K562 (cell line): ENCODE results near the gene DRAXIN. TPM values are rescaled to one million over a fixed set of nuclear protein-coding genes. Genes with fewer than 3 reads are reported as not detected.

ENCODE experiments used
- DEAF1 ChIP-seq: fragments of 450-650 bp; formaldehyde crosslinking; IDR thresholded peaks from 2 replicates; pipeline ENCODE4 v1.4.0; 2020; ENCODE audit warnings: mild to moderate bottlenecking, moderate library complexity
- ELF2 ChIP-seq: fragments of 250-450 bp; sonication (Bioruptor Pico); IDR thresholded peaks from 2 replicates; pipeline ENCODE4 v1.5.0; 2021; ENCODE audit warnings: mild to moderate bottlenecking
- EP300 ChIP-seq: IDR thresholded peaks from 2 replicates; pipeline ENCODE4 v1.6.1; 2012; ENCODE audit warnings: low read length, improper control_type of control experiment
- NCOA1 ChIP-seq: fragments of 450-650 bp; IDR thresholded peaks from 2 replicates; pipeline ENCODE4 v1.6.1; 2016; ENCODE audit warnings: low read depth
- PHTF2 ChIP-seq: fragments of 250-450 bp; sonication (Bioruptor Pico); IDR thresholded peaks from 2 replicates; pipeline ENCODE4 v1.5.0; 2021; ENCODE audit warnings: mild to moderate bottlenecking
- TBL1XR1 ChIP-seq, 2 experiments: IDR thresholded peaks; 2 replicates each; pipeline ENCODE4 v1.6.1; 2012; ENCODE audit warnings: improper control_type of control experiment in 2 of 2, low read length in 2 of 2, mild to moderate bottlenecking in 1 of 2
- ZC3H8 ChIP-seq: fragments of 450-650 bp; IDR thresholded peaks from 2 replicates; pipeline ENCODE4 v1.6.1; 2017
- ZFP30 ChIP-seq: fragments of 250-450 bp; sonication (Bioruptor Pico); IDR thresholded peaks from 2 replicates; pipeline ENCODE4 v1.8.0; 2022; ENCODE audit warnings: moderate library complexity, mild to moderate bottlenecking, inconsistent platforms, borderline replicate concordance
- ZFX ChIP-seq: sonication (generic); formaldehyde crosslinking; IDR thresholded peaks from 2 replicates; pipeline ENCODE4 v1.8.0; 2022; ENCODE audit warnings: mild to moderate bottlenecking, missing genetic modification reagents, moderate library complexity
- ZNF12 ChIP-seq: sonication (generic); formaldehyde crosslinking; IDR thresholded peaks from 2 replicates; pipeline ENCODE4 v1.4.0; 2020; ENCODE audit warnings: mild to moderate bottlenecking, missing genetic modification reagents
- ZNF197 ChIP-seq: fragments of 200-800 bp; sonication (Bioruptor generic); IDR thresholded peaks from 2 replicates; pipeline ENCODE4 v1.6.1; 2016; ENCODE audit warnings: low read depth, missing genetic modification characterization, missing compliant biosample characterization
- ZNF830 ChIP-seq: fragments of 250-450 bp; sonication (Bioruptor Pico); IDR thresholded peaks from 2 replicates; pipeline ENCODE4 v1.5.0; 2021; ENCODE audit warnings: mild to moderate bottlenecking
- polyA plus RNA-seq, 8 experiments: library from polyadenylated mRNA; depleted of rRNA in 4 of 8; stranded (reverse) in 5 of 8; unstranded in 3 of 8; fragments of >200 nt; fragmentation: Nextera tagmentation in 2 of 8; fragmentation: Illumina TruSeq in 1 of 8; extraction: Ambion mirVana in 2 of 8; extraction: Trizol in 1 of 8; gene quantifications; 2 replicates each; pipeline versions ENCODE4 v1.2.1 to v1.2.3, GENCODE V29; 2011 to 2014; ENCODE audit warnings: inconsistent platforms in 1 of 8, missing spikeins in 1 of 8
- total RNA-seq, 7 experiments: library from RNA; depleted of rRNA in 6 of 7; stranded (reverse); fragments of >200 nt in 6 of 7; fragmentation: Illumina TruSeq in 2 of 7; extraction: Trizol in 2 of 7; gene quantifications; 2 replicates each; pipeline versions ENCODE4 v1.2.1 to v1.2.3, GENCODE V29; 2011 to 2021; ENCODE audit warnings: low replicate concordance in 1 of 7
- TF ChIP-seq, protein P1 (sequence below): fragments of 450-650 bp; formaldehyde crosslinking; IDR thresholded peaks from 2 replicates; pipeline ENCODE4 v1.4.0; 2020; ENCODE audit warnings: mild to moderate bottlenecking, moderate library complexity
- TF ChIP-seq, protein P2 (sequence below), 2 experiments: IDR thresholded peaks; 2 replicates each; pipeline ENCODE4 v1.6.1; 2012; ENCODE audit warnings: improper control_type of control experiment in 2 of 2, low read depth in 2 of 2, low read length in 2 of 2, borderline replicate concordance in 1 of 2

Gene DRAXIN
- total and polyA plus RNA-seq, 9 of the 15 experiments (the other 6 are each of a cell fraction or from before 2014, with no cell fraction given), result 0.01 to 0.04 (median 0.01) TPM; not detected in 6

- no peak for TF ChIP-seq ZNF197
- TF ChIP-seq ZC3H8, result no peak
- TF ChIP-seq, protein P1, sequence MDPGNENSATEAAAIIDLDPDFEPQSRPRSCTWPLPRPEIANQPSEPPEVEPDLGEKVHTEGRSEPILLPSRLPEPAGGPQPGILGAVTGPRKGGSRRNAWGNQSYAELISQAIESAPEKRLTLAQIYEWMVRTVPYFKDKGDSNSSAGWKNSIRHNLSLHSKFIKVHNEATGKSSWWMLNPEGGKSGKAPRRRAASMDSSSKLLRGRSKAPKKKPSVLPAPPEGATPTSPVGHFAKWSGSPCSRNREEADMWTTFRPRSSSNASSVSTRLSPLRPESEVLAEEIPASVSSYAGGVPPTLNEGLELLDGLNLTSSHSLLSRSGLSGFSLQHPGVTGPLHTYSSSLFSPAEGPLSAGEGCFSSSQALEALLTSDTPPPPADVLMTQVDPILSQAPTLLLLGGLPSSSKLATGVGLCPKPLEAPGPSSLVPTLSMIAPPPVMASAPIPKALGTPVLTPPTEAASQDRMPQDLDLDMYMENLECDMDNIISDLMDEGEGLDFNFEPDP (CRISPR knock-in tag), result no peak
- no peak for TF ChIP-seq ZNF830 (CRISPR knock-in tag)
- TF ChIP-seq ELF2 (CRISPR knock-in tag), result no peak
- TF ChIP-seq ZNF12, result no peak
- TF ChIP-seq, protein P2, sequence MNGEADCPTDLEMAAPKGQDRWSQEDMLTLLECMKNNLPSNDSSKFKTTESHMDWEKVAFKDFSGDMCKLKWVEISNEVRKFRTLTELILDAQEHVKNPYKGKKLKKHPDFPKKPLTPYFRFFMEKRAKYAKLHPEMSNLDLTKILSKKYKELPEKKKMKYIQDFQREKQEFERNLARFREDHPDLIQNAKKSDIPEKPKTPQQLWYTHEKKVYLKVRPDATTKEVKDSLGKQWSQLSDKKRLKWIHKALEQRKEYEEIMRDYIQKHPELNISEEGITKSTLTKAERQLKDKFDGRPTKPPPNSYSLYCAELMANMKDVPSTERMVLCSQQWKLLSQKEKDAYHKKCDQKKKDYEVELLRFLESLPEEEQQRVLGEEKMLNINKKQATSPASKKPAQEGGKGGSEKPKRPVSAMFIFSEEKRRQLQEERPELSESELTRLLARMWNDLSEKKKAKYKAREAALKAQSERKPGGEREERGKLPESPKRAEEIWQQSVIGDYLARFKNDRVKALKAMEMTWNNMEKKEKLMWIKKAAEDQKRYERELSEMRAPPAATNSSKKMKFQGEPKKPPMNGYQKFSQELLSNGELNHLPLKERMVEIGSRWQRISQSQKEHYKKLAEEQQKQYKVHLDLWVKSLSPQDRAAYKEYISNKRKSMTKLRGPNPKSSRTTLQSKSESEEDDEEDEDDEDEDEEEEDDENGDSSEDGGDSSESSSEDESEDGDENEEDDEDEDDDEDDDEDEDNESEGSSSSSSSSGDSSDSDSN (IDR thresholded peaks at IDR 0.05; ENCODE audit: borderline replicate concordance in 1 of 2, low read depth in 2 of 2, low read length in 2 of 2), result peak in 1 of 2 experiments; percentile 48; a peak in 1 of 4 replicates
- no peak for TF ChIP-seq ZFP30 (CRISPR knock-in tag)
- no peak for TF ChIP-seq PHTF2 (CRISPR knock-in tag)
- TF ChIP-seq EP300, result 0 out of 2 replicates have a peak, but pooled peaks have one; percentile 6
- TF ChIP-seq DEAF1 (CRISPR knock-in tag), result peak; percentile 95
- no peak for TF ChIP-seq TBL1XR1 (IDR thresholded peaks at IDR 0.05; ENCODE audit: low read length in 2 of 2)
- TF ChIP-seq ZFX, result peak; percentile 25; the same call in 1 of the 2 replicates
- TF ChIP-seq NCOA1, result no peak
These were observed 28.0 kb downstream of the DRAXIN start (continued) for GRCh38 chr1:11719313-11720032.
